ENCODE results near the gene TIMD4.

The TIMD4 gene

DNA sequence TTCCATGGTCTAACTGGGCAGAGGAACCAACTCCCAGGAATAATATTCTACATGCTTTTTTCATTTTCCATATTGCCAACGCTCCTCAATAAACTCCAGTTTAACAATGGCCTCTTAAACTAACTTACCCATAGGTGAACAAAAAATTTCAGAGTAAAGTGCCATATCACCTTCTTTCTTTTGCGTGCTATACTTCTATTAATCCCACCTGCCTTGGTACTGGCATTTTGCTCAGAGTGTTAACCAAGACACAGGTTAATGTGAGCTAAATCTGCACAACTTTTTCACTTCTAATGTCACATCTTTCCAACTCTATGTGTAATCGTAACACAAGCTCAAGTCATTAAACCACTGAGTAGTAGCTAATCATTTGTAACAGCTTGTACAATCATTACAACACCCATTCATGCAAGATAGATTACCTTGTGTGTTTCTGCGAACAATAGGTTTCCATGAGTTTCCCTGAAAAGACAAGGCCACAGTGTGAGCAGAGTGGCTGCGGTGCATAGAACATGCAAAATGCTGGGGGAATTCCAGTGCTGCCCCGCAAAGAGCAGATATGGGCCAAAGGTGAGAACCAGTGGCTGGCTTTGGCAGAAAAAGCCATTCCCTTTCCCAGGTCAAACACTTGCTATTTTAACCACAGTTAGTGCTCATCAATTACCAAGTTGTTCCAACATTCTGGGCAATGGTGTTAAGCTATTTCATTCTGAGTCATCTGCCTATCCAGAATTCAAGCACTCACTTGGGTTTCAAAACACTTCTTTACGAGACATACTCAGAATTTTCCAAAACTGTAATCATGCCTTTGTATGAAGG lies 42.8 kb downstream of the TIMD4 start:
- Histone ChIP-seq H3K9ac (ENCODE audit: low read depth, low read length) (no peak overlapping the region; the same call in 1 of the 2 replicates), H3K4me3 (ENCODE audit: low read length) (no peak overlapping the region), H3K36me3 (ENCODE audit: insufficient read depth, low read depth, low read length) (no peaks in the 10 kb centered on the region), H3K27ac (ENCODE audit: low read length) (peak overlapping the region; percentile 11), H3K4me1 (ENCODE audit: insufficient read depth, low read length) (peaks cover 10% of the 10 kb centered on the region; the same call in 1 of the 2 replicates), H3K27me3 (ENCODE audit: insufficient read depth, low read length) (peaks cover 14% of the 10 kb centered on the region; the same call in 1 of the 2 replicates), H3K9me3 (ENCODE audit: insufficient read depth, low read depth, low read length) (no peaks in the 10 kb centered on the region)

DNA sequence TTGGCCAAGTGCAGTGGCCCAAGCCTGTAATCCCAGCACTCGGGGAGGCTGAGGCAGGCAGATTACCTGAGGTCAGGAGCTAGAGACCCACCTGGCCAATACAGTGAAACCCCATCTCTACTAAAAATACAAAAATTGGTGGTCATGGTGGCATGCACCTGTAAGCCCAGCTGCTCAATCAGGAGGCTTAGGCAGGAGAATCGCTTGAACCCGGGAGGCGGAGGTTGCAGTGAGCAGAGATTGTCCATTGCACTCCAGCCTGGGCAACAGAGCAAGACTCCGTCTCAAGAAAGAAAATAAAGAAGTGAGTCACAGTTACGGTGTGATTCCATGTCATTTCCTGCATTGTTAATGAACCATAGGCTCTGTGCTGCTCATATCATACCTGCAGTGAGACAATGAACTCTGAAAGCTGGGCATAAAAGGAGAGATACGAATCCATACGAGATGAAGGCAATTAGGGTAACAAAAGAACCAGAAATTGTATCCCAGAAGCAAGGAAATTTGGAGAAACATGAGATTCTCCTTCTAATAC lies 44.6 kb downstream of the TIMD4 start:
- peaks cover 22% of the 10 kb centered on the region for H3K4me1 ChIP-seq (ENCODE audit: insufficient read depth, low read length)
- peaks cover 22% of the 10 kb centered on the region for H3K27me3 ChIP-seq (ENCODE audit: insufficient read depth, low read length)
- no peak overlapping the region for H3K27ac ChIP-seq (ENCODE audit: low read length)
- no peak overlapping the region for H3K9ac ChIP-seq (ENCODE audit: low read depth, low read length)
- no peak overlapping the region for H3K4me3 ChIP-seq (ENCODE audit: low read length)
- no peaks in the 10 kb centered on the region for H3K9me3 ChIP-seq (ENCODE audit: insufficient read depth, low read depth, low read length)
- H3K36me3 ChIP-seq (ENCODE audit: insufficient read depth, low read depth, low read length): no peaks in the 10 kb centered on the region

DNA sequence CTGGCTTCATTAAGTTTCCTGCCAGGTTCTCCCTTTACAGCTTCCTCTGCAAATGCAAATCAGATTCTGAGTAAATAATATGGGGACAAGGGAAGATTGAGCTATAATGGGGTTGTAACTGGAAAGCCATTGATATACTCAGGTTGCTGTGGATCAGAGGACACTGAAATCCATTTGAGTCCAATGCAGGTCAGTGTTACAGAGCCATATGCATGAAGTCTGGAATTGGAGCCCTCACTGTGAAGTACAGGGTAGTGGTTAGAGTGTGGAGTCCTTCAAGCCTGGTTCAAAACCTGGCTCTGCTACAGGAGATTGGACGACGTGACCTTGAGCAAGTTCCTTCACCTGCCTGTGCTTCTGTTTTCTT lies 48.7 kb downstream of the TIMD4 start:
- Histone ChIP-seq H3K27ac (ENCODE audit: low read length) (peak overlapping the region; percentile 81), H3K4me3 (ENCODE audit: low read length) (peak overlapping the region; percentile 24; the same call in 1 of the 2 replicates), H3K4me1 (ENCODE audit: insufficient read depth, low read length) (peaks cover 20% of the 10 kb centered on the region), H3K9ac (ENCODE audit: low read depth, low read length) (peak overlapping the region; percentile 66; the same call in 1 of the 2 replicates), H3K27me3 (ENCODE audit: insufficient read depth, low read length) (peaks cover 35% of the 10 kb centered on the region), H3K36me3 (ENCODE audit: insufficient read depth, low read depth, low read length) (no peaks in the 10 kb centered on the region), H3K9me3 (ENCODE audit: insufficient read depth, low read depth, low read length) (no peaks in the 10 kb centered on the region)

- H3K9me3 ChIP-seq (ENCODE audit: insufficient read depth, low read depth, low read length): no peaks in the 10 kb centered on the region
- H3K27ac ChIP-seq (ENCODE audit: low read length): peak overlapping the region; percentile 20
- peaks cover 20% of the 10 kb centered on the region for H3K4me1 ChIP-seq (ENCODE audit: insufficient read depth, low read length)
- peak overlapping the region; percentile 60; the same call in 1 of the 2 replicates for H3K9ac ChIP-seq (ENCODE audit: low read depth, low read length)
- peak overlapping the region; percentile 30; the same call in 1 of the 2 replicates for H3K4me3 ChIP-seq (ENCODE audit: low read length)
- H3K36me3 ChIP-seq (ENCODE audit: insufficient read depth, low read depth, low read length): no peaks in the 10 kb centered on the region
- peaks cover 35% of the 10 kb centered on the region for H3K27me3 ChIP-seq (ENCODE audit: insufficient read depth, low read length)
These were observed 49.2 kb downstream of the TIMD4 start for GRCh38 chr5:156913719-156914370.

- Histone ChIP-seq H3K9me3 (ENCODE audit: insufficient read depth, low read depth, low read length) (no peaks in the 10 kb centered on the region), H3K27ac (ENCODE audit: low read length) (peak overlapping the region; percentile 20), H3K27me3 (ENCODE audit: insufficient read depth, low read length) (peaks cover 35% of the 10 kb centered on the region), H3K4me3 (ENCODE audit: low read length) (peak overlapping the region; percentile 30; the same call in 1 of the 2 replicates), H3K36me3 (ENCODE audit: insufficient read depth, low read depth, low read length) (no peaks in the 10 kb centered on the region), H3K9ac (ENCODE audit: low read depth, low read length) (peak overlapping the region; percentile 60; the same call in 1 of the 2 replicates), H3K4me1 (ENCODE audit: insufficient read depth, low read length) (peaks cover 20% of the 10 kb centered on the region)
These were observed 49.7 kb downstream of the TIMD4 start for GRCh38 chr5:156913355-156913718.

DNA sequence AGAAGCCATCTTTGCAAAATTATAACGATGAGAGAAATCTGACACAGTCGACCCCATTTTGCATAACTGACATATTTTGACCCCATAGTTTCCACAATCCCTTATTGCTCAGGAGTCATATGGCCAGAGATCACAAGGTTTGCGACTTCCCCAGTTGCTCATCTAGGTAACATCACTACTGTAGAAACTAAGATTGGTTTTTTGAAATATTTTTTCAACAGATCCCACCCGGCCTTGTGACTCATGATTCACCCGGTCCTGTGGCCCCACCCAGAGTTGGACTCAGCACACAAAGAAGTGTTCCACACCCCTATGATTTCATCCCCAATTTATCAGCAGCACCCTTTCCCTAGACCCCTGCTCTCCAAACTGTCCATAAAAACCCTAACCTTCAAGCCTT lies 50.2 kb downstream of the TIMD4 start:
- Histone ChIP-seq H3K27me3 (ENCODE audit: insufficient read depth, low read length) (peaks cover 35% of the 10 kb centered on the region), H3K4me3 (ENCODE audit: low read length) (peak overlapping the region; percentile 30; the same call in 1 of the 2 replicates), H3K27ac (ENCODE audit: low read length) (peak overlapping the region; percentile 20), H3K9ac (ENCODE audit: low read depth, low read length) (peak overlapping the region; percentile 60; the same call in 1 of the 2 replicates), H3K36me3 (ENCODE audit: insufficient read depth, low read depth, low read length) (no peaks in the 10 kb centered on the region), H3K9me3 (ENCODE audit: insufficient read depth, low read depth, low read length) (no peaks in the 10 kb centered on the region), H3K4me1 (ENCODE audit: insufficient read depth, low read length) (peaks cover 20% of the 10 kb centered on the region)

- Histone ChIP-seq H3K4me3 (ENCODE audit: low read length) (no peak overlapping the region), H3K9ac (ENCODE audit: low read depth, low read length) (no peak overlapping the region), H3K27me3 (ENCODE audit: insufficient read depth, low read length) (peaks cover 16% of the 10 kb centered on the region), H3K27ac (ENCODE audit: low read length) (no peak overlapping the region), H3K9me3 (ENCODE audit: insufficient read depth, low read depth, low read length) (no peaks in the 10 kb centered on the region), H3K4me1 (ENCODE audit: insufficient read depth, low read length) (peaks cover 16% of the 10 kb centered on the region), H3K36me3 (ENCODE audit: insufficient read depth, low read depth, low read length) (no peaks in the 10 kb centered on the region)
These were observed 53.8 kb downstream of the TIMD4 start for GRCh38 chr5:156909180-156909579.

DNA sequence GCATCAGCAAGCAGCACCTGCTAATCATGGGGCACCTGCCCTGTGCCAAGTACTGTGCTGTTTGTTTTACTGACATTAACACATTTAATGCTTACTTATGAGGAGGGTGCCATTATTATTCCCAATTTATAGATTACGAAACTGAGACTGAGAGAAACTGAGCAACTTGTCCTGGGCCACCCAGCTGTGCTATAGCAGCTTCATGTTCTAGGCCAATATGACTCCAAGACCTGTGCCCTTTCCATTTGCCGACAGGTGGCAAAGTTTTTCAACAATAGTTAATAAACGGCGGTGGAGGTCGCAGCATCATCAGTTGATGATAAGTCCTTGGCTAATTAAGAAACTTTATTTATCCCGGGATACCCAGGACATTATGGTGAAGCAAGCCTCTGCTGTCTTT lies 55.4 kb downstream of the TIMD4 start:
- no peak overlapping the region for H3K4me3 ChIP-seq (ENCODE audit: low read length)

DNA sequence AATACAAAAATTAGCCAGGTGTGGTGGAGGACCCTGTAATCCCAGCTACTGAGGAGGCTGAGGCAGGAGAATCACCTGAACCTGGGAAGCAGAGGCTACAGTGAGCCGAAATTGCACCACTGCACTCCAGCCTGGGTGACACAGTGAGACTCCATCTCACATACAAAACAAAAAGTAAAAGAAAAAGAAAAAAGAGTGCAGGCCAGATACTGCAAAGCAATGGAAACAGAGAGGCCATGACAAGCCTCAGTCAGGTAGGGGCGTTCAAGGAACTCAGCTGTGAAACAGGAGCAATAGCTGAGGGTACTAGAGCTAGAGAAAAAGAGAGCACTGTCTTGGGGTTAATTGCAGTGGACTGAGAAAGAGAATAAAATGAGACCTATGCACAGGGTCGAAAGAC lies 56.2 kb downstream of the TIMD4 start:
- Histone ChIP-seq H3K27me3 (ENCODE audit: insufficient read depth, low read length) (no peaks in the 10 kb centered on the region), H3K9ac (ENCODE audit: low read depth, low read length) (no peak overlapping the region), H3K27ac (ENCODE audit: low read length) (no peak overlapping the region), H3K9me3 (ENCODE audit: insufficient read depth, low read depth, low read length) (no peaks in the 10 kb centered on the region), H3K4me1 (ENCODE audit: insufficient read depth, low read length) (0 out of 2 replicates have a peak, but pooled peaks cover 5% of the 10 kb centered on the region), H3K4me3 (ENCODE audit: low read length) (no peak overlapping the region), H3K36me3 (ENCODE audit: insufficient read depth, low read depth, low read length) (no peaks in the 10 kb centered on the region)

More for the DNA sequence above, 55.4 kb downstream of the TIMD4 start:
- no peak overlapping the region for H3K27ac ChIP-seq (ENCODE audit: low read length)
- H3K9me3 ChIP-seq (ENCODE audit: insufficient read depth, low read depth, low read length): no peaks in the 10 kb centered on the region
- peaks cover 5% of the 10 kb centered on the region; the same call in 1 of the 2 replicates for H3K4me1 ChIP-seq (ENCODE audit: insufficient read depth, low read length)
- H3K36me3 ChIP-seq (ENCODE audit: insufficient read depth, low read depth, low read length): no peaks in the 10 kb centered on the region
- H3K27me3 ChIP-seq (ENCODE audit: insufficient read depth, low read length): peaks cover 5% of the 10 kb centered on the region
- no peak overlapping the region for H3K9ac ChIP-seq (ENCODE audit: low read depth, low read length)

DNA sequence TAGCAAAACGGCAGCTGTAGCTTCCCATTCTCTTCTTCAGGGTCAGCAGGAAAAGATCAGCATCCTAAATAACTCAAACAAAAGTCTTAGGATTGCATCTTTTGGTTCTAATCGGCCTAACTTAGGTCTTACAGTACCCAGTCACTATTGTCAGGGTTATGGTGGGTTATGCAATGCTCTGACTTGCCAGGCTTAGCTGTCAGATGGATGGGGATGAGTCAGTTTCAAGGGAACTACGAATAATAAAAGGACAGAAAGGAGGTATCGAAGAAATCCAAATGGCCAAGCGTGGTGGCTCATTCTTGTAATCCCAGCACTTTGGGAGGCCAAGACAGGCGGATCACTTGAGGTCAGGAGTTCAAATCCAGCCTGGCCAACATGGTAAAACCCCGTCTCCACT lies 66.5 kb downstream of the TIMD4 start:
- Histone ChIP-seq H3K36me3 (ENCODE audit: insufficient read depth, low read depth, low read length) (no peaks in the 10 kb centered on the region), H3K27me3 (ENCODE audit: insufficient read depth, low read length) (no peaks in the 10 kb centered on the region), H3K4me3 (ENCODE audit: low read length) (no peak overlapping the region), H3K4me1 (ENCODE audit: insufficient read depth, low read length) (no peaks in the 10 kb centered on the region), H3K9ac (ENCODE audit: low read depth, low read length) (no peak overlapping the region), H3K9me3 (ENCODE audit: insufficient read depth, low read depth, low read length) (no peaks in the 10 kb centered on the region), H3K27ac (ENCODE audit: low read length) (no peak overlapping the region)

- Histone ChIP-seq H3K27ac (ENCODE audit: low read length) (no peak overlapping the region), H3K36me3 (ENCODE audit: insufficient read depth, low read depth, low read length) (no peaks in the 10 kb centered on the region), H3K9ac (ENCODE audit: low read depth, low read length) (no peak overlapping the region), H3K4me3 (ENCODE audit: low read length) (no peak overlapping the region), H3K27me3 (ENCODE audit: insufficient read depth, low read length) (no peaks in the 10 kb centered on the region), H3K4me1 (ENCODE audit: insufficient read depth, low read length) (no peaks in the 10 kb centered on the region), H3K9me3 (ENCODE audit: insufficient read depth, low read depth, low read length) (no peaks in the 10 kb centered on the region)
These were observed 69.5 kb downstream of the TIMD4 start for GRCh38 chr5:156893517-156893916.
